Activated CD4-positive, CD25-positive, alpha-beta regulatory T cell treated with anti-CD3 and anti-CD28 coated beads, Interleukin-2, amount 50 U/mL, for 16 hours (primary cell): ENCODE data around the gene DSG1.
"Not testable (repeated sequence)": the region's sequence is repeated elsewhere in the genome, so short reads cannot be mapped to it uniquely, and the experiment has no call there.

Experiments used
- DNase-seq: peaks from one replicate; pipeline ENCODE4 v3.0.0-alpha.2; 2020; ENCODE audit warnings: low read depth, low spot score

Gene DSG1

GRCh38 chr18:31343454-31343853 lies 25.5 kb downstream of the DSG1 start:
- no peak for DNase-seq

GRCh38 chr18:31353336-31353735 lies 35.4 kb downstream of the DSG1 start:
- DNase-seq: not testable (repeated sequence)

GRCh38 chr18:31354990-31355389 lies 37.0 kb downstream of the DSG1 start:
- no peak for DNase-seq

- no peak for DNase-seq
Measured at GRCh38 chr18:31356025-31356424, 38.1 kb downstream of the DSG1 start.

GRCh38 chr18:31364190-31364589 lies 46.2 kb downstream of the DSG1 start:
- DNase-seq: no peak

- no peak for DNase-seq
Measured at GRCh38 chr18:31369478-31369877, 51.5 kb downstream of the DSG1 start.

- no peak for DNase-seq
Measured at GRCh38 chr18:31371989-31372388, 54.0 kb downstream of the DSG1 start.

GRCh38 chr18:31373641-31374040 lies 55.7 kb downstream of the DSG1 start:
- DNase-seq: no peak

GRCh38 chr18:31376477-31376876 lies 58.5 kb downstream of the DSG1 start, which contains the start of gene DSG4:
Gene DSG4, plus strand, starts transcription at chr18:31376777. Its CDS starts 135 bp downstream, at chr18:31376912.
- DNase-seq: no peak

GRCh38 chr18:31380912-31381311 lies 63.0 kb downstream of the DSG1 start:
- DNase-seq: no peak

GRCh38 chr18:31382107-31382506 lies 64.1 kb downstream of the DSG1 start:
- no peak for DNase-seq

GRCh38 chr18:31386741-31387140 lies 68.8 kb downstream of the DSG1 start:
- DNase-seq: no peak

GRCh38 chr18:31393286-31393685 lies 75.3 kb downstream of the DSG1 start:
- no peak for DNase-seq

- no peak for DNase-seq
Measured at GRCh38 chr18:31396796-31397612, 79.0 kb downstream of the DSG1 start.

GRCh38 chr18:31398191-31398590 lies 80.2 kb downstream of the DSG1 start:
- no peak for DNase-seq

- DNase-seq: no peak
Measured at GRCh38 chr18:31399306-31400032, 81.5 kb downstream of the DSG1 start.

GRCh38 chr18:31401156-31402025 lies 83.4 kb downstream of the DSG1 start:
- DNase-seq: no peak

GRCh38 chr18:31402026-31402373 lies 84.0 kb downstream of the DSG1 start:
- no peak for DNase-seq

- DNase-seq: no peak
Measured at GRCh38 chr18:31403409-31403808, 85.4 kb downstream of the DSG1 start.
